GM18505 (cell line): ENCODE measurements around the gene GFPT2.

Experiments used
- ATAC-seq: cut with Tn5 transposase; IDR thresholded peaks from one replicate; pipeline ENCODE4 v1.9.1; 2021; ENCODE audit not compliant: unreplicated experiment
- POLR2A ChIP-seq: IDR thresholded peaks from 4 replicates; pipeline ENCODE4 v1.6.1; 2011; ENCODE audit warnings: borderline replicate concordance; ENCODE audit not compliant: insufficient read depth, insufficient read length; ENCODE audit errors: extremely low read depth

Gene GFPT2

DNA sequence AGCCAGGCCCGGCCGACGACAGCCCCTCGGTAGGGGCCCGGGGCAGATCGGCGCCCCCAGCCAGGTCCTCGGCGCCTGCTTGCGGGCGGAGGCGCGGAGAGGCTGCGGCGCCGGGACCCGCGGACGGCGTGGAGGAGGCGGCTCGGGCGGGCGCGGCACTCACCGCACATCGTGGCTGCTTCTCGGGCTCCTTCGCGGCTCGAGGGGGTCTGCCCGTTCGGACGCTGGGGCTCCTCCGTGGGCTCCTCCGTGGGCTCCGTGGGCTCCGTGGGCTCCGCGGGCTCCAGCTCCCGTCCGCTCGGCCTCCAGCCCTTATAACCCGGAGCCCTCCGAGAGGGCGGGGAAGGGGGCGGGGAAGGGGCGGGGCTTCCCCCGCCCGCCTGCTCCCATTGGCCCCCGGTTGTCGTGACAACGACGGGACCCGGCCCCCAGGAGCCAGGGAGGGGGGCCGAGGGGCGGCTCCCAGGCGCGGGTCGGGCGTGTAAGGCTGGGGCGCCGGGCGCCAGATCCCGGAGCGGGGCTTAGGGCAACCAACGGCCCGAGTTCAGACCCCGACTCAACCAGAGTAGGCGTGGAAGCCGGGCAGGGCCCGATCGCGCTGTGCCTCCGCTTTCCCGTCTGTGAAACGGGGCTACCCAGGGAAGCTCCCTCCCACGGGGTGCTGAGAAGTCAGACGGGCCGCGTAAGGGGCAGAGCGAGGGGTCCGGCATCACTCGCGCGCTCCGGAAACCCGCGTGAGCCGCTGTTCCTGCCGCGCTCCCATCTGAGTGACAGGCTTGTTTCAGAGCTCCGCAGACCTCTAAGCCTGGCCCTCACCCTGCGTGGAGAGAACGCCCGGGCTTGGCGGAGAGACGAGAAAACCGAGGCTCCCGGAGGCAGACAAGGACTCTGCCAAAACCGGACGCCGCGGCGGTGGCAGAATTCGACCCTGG is at the start of gene GFPT2:
TSS of gene GFPT2 (minus strand) at position 289 of the 932 bp plus-strand sequence. CDS start at position 170, 119 bp downstream.
- no peak for TF ChIP-seq POLR2A
- peak; percentile 66 for ATAC-seq

DNA sequence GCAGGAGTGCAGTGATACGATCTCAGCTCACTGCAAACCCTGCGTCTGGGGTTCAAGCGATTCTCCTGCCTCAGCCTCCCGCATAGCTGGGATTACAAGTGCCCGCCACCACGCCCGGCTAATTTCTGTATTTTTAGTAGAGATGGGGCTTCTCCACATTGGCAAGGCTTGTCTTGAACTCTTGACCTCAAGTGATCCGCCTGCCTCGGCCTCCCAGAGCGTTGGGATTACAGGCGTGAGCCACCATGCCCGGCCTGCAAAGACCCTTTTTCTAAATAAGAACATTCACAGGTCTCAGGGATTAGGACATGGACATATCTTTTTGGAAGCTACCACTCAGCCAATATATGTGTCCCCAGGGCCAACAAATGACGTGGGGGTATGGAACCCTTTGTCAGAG is 49.6 kb upstream of the GFPT2 start:
- ATAC-seq = no peak
- no peak for TF ChIP-seq POLR2A

DNA sequence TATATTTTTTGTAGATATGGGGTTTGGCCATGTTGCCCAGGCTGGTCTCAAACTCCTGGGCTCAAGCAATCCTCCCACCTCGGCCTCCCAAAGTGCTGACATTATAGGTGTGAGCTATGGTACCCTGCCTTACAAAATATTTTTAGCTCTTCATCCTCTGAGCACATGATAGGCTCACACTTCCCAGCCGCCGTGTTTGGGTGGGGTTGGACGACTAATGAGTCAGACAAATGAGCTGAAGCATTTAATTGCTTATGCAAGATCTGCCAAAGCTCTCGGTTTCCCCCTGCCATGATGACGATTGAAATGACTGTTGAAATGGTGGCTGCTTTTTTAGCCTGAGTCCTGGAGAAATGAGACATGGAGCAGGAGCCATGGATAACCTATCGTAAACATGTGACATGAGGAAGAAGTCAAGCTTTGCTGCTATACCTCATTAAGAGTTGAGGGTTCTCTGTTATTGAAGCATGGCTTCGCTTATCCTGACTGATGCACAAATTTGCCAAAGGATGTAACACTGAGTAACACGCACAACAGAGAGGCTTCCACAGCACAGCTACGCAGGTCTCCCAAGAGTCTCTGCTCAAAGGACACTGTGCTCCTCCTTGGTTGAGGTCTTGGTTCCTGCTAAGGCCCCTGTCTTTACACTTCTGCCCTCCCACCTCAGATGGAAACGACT is 48.2 kb upstream of the GFPT2 start:
- ATAC-seq = no peak
- TF ChIP-seq POLR2A = no peak

DNA sequence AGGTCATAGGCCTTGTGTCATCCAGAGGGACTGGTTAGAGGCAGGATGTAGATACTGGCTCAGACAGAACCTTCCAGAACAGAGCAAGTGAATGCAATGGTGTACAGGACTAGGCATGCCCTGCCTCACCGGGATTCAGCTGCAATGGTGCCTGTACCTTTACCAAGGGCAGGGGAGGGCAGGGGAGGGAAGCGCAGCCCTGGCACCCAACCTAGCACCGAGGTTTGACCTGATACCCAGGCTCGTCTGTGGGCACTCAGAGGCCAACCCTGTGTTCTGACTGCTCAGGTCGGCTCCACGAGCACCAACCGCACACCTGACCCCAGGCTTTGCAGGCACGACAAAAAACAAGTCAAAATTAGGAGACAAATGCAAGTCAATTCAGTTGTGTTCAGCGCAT is 47.3 kb upstream of the GFPT2 start:
- ATAC-seq = no peak
- TF ChIP-seq POLR2A = no peak

DNA sequence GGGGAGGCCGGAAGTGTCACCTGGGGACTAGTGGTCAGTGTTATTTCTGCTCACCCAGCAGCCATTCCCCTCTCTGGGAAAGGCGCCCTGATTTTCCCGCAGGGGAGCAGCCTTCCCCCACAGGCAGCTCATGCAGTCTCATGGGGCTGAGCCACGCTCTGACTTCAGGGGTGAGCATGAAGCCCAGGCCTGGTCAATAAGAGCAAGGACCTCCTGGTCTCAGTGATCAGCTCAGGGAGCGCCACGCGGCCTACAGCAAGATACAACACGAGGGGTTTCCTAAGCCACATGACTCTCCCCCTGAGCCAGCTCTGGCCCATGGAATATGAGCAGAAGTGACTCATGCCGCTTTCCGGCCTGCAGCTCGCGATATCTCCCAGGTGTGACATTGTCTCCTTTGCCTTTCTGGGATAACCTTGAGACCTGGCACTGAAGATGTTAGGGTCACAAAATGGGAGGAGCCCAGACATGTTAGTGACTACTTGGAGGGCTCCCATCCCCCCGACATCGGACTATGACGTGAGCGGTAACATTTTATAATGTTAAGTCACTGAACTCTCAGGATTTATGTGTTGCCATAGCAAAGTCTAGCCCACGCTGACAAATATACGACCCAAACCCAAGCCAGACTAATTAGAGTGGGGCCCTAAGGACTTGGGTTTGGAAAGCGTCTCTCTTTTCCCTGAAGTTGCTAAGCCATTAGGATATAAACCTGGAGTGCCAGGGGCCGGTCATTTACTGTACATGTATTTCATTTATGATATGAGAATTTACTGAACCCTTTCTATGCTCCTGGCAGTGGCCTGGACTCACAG is 46.5 kb upstream of the GFPT2 start:
- TF ChIP-seq POLR2A = no peak
- ATAC-seq = no peak

DNA sequence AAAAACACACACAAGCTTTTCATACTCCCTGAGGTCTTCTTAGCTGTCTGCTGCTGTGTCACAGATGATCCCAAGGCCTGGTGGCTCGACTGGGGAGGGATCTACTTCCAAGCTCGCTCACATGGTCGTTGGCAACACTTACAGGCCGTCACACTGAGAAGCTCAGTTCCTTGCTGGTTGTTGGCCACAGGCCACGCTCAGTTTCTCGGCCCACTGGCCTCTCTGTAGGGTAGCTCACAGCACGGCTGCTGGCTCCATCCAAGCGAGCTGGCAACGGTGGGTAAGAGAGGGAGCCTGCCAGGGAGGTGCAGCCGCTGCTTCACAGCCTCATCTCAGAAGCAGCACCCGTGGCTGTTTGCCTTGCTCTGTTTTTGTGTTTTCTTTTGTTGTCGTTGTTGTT is 43.8 kb upstream of the GFPT2 start:
- ATAC-seq = no peak
- no peak for TF ChIP-seq POLR2A

DNA sequence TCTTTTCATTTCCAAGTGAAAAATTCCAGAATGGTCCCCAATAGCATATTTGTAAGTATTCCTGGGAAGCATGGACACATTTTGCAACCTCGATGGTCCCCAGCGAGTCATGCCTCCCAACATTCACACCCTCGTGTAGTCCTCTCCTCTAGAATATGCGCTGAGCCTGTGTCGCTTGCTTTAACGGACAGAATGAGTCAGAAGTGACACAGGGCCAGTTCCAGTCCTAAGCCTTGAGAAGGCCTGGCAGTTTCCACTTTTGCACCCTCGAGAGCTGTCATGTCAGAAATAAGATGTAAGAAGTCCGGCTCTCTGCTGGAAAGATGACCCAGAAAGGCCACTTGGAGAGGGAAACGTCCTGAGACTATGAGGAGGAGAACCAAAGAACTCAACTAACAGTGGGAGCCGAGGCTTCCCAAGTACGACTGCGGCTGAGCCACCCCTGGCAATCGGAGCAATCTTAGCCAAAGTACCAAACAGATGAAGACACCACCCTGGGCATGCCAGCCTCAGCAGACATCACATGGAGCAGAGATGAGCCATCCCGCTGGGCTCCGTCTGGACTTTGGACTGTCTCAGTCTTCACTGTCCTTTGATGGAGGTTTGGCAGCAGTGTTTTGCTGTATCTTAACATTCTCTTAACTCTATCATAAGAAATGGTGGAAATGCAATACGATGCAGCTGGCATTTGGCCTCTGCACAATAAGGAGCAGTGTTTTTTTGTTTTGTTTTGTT is 42.6 kb upstream of the GFPT2 start:
- no peak for ATAC-seq
- no peak for TF ChIP-seq POLR2A

DNA sequence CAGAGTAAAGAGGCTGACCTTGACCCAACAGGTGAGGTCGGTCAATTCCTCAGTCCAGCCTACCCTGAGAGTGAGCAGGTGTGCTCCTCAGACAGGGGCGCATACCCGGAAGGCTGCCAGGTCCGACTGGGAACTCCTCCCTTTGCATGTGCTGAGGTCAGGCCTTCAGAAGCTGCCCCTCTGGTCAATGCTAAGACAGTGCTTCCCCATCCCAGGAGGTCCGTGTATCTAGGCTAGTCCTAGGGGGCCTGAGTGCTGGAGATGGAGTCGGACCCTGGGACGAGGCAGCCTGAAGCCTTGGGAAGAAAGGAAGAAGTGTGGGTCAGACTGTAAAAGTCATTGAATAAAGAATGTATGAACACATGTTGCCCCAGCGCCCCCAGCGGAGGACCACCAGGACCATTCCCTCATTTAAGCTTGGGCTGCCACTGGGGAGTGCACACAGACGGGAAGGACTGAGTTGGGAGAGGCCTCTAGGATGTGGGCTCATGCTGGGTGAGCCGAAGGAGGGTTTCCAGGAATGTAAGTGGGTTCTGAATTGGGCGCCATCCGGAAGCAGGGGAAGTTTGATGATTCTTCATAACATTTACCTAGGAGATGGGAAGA is 41.0 kb upstream of the GFPT2 start:
- ATAC-seq = no peak
- TF ChIP-seq POLR2A = no peak

DNA sequence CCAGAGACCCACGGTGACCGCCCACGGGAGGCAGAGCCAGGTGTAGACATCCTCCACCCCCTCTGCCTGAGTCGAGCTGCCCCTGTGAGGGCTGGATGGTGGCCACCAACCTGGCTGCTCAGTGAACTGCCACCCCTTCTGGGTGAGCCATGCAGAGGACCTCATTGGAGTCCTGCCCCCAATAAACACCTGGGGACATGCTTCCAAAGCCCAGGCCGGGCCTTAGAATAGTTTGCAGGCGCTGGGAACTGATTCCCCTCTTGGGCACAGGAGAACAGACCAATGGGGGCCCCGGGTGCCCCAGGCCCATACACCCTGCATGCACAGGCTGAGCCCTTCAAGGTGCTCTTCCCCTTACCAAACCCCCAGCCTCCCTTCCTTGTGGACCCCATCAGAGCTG is 38.1 kb upstream of the GFPT2 start:
- no peak for ATAC-seq
- no peak for TF ChIP-seq POLR2A

DNA sequence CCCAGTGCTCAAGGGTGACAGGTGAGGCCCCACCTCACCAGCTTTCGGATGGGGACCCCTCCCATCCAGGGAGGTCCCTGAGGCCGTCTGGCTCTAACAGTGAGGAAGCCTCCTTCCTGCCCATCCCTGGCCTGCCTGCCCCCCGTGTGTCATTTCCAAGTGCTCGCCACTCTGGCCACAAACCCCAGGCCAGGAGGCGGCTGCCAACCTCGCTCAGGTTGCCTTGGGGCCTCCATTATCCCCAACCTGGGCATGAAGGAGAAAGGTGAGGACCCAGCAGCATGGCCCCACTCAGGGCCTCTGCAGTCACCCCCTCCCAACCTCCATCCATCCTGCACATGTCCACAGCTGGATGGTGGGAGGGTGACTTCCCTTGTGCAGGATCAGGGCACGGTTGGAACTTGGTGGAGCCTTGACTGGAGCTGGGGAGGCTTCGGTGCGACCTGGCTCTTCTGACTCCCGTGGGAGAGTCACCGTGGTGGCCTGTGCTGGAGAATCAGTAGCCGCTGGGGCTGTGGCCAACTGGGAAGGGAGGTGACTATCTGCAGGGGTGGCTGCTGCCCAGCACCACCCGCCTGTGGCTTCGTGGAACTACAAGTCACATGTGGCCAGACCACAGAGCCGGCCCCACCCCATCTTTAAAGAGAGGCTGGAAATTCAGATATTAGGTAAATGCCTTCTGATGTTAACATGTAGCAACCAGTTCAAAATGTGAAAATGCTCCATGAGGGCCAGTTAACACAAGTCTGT is 37.5 kb upstream of the GFPT2 start:
- no peak for ATAC-seq
- no peak for TF ChIP-seq POLR2A

DNA sequence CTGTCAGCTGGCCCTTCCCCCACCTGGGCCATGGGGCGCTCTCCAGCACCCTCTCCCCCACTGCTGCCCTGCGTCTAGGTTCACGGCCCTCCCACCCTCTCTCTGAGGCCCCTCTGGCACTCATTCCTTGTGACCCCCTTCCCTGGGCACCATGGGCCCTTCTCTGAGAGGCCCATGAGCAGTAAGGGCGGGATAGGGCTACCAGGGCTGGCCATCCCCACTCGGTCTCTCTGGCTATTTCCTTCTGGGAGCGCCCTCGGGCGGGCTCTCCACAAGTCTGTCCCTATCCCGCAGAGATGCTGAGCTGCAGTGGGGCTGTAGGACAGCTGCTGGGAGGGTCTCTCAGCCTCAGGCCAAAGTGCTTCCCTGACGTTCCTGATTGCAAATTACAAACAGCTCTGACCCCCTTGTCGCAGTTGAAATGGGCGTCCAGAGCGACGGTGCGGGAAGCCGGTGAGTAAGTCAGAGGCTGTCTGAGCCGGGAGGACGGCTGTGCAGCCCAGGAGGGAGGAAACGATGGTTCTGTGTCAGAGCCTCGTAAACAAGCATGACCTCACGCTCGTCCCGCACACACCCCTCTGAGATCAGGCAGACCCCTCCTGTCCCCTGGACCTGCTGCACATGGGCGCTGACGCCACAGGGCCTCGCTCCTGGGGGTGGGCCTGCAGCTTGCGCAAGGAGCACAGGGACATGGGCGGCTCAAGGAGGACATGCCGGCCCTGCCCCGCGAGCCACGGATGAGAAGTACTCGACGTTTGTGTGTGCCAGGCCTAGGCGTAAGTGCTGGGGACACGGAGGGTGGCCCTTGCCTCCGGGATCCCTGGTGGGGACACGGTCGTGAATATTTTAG is 36.3 kb upstream of the GFPT2 start:
- no peak for ATAC-seq
- no peak for TF ChIP-seq POLR2A
